Adipose tissue (tissue), 3 donors: ENCODE measurements around the gene GOLGA8T. TPM values are rescaled to one million over a fixed set of nuclear protein-coding genes. Genes with fewer than 3 reads are reported as not detected.
"Not testable (repeated sequence)": the region's sequence is repeated elsewhere in the genome, so short reads cannot be mapped to it uniquely, and the experiment has no call there.

Experiments
- H3K27ac ChIP-seq: one replicate; pipeline ENCODE4 v1.5.1; 2013; ENCODE audit warnings: low read depth, low read length
- WGBS, 3 donors: extraction: QIAGEN DNeasy Blood & Tissue Kit; methylation state at CpG; one replicate each; pipeline ENCODE4 v1.1.7; 2013; 5-methylcytosine and 5-hydroxymethylcytosine counted together
- polyA plus RNA-seq, 3 donors: library from polyadenylated mRNA; stranded (reverse); fragments of 200-250 nt; gene quantifications; one replicate each; pipeline ENCODE4 v1.2.3, GENCODE V29; 2013
- donor health status: healthy with polysubstance abuse.
- donor health status: Bipolar disorder and iron deficiency.
- donor health status: healthy.

GOLGA8T gene
- polyA plus RNA-seq, 3 donors = 0.18 to 0.73 (median 0.34) TPM

GRCh38 chr15:30185495-30185894 is 50.6 kb downstream of the GOLGA8T start:
- not testable (repeated sequence) for H3K27ac ChIP-seq
- whole genome bisulfite sequencing, 3 donors = no CpG with 5 or more reads among the region's 7 CpGs

- whole genome bisulfite sequencing, 3 donors = 60 to 86% (median 73%) methylated on average over 2 of the region's 3 CpGs
- H3K27ac ChIP-seq = not testable (repeated sequence)
Measured at GRCh38 chr15:30187429-30187828, 52.6 kb downstream of the GOLGA8T start.

GRCh38 chr15:30189754-30190153 is 54.9 kb downstream of the GOLGA8T start:
- WGBS, 3 donors = 50 to 71% (median 61%) methylated on average over 1 of the region's 1 CpG
- not testable (repeated sequence) for H3K27ac ChIP-seq

GRCh38 chr15:30191143-30191542 is 56.3 kb downstream of the GOLGA8T start:
- H3K27ac ChIP-seq = not testable (repeated sequence)
- WGBS, 3 donors = 2 to 7% (median 2%) methylated on average over 5 to 6 of the region's 23 CpGs

GRCh38 chr15:30191639-30192038 is 56.8 kb downstream of the GOLGA8T start:
- not testable (repeated sequence) for H3K27ac ChIP-seq
- WGBS, 3 donors = 0 to 2% (median 0%) methylated on average over 11 to 16 of the region's 37 CpGs

GRCh38 chr15:30192119-30192745 is 57.4 kb downstream of the GOLGA8T start:
- 1 to 6% (median 2%) methylated on average over 8 to 21 of the region's 53 CpGs for WGBS, 3 donors
- H3K27ac ChIP-seq = not testable (repeated sequence)

- not testable (repeated sequence) for H3K27ac ChIP-seq
- 23 to 25% methylated on average over 2 to 3 of the region's 9 CpGs; no CpG with 5 or more reads in 1 of the 3 donors for WGBS, 3 donors
Measured at GRCh38 chr15:30192892-30193291, 58.0 kb downstream of the GOLGA8T start.

Other genes with a start within 250 kb of the GOLGA8T start
- under 1 TPM in 2 of 3 donors, not detected in 1; 0.21 to 0.67 TPM for gene GOLGA8J, start 52.1 kb upstream of the GOLGA8T start, polyA plus RNA-seq